PFSK-1 (cell line): Measurements from ENCODE around the gene ZC3H13.

Experiments
- FOXP2 ChIP-seq: optimal IDR thresholded peaks from 2 replicates; pipeline ENCODE3; 2011; ENCODE audit warnings: borderline replicate concordance, control low read depth, inconsistent platforms; ENCODE audit not compliant: insufficient read depth; ENCODE audit errors: extremely low read length, extremely low read depth
- POLR2AphosphoS5 ChIP-seq: IDR thresholded peaks from 2 replicates; pipeline ENCODE4 v1.6.1; 2012; ENCODE audit warnings: low read depth, mild to moderate bottlenecking, control low read depth, low read length, moderate library complexity
- TAF1 ChIP-seq: IDR thresholded peaks from 2 replicates; pipeline ENCODE4 v1.6.1; 2012; ENCODE audit warnings: low read length, control low read depth, borderline replicate concordance; ENCODE audit not compliant: insufficient read depth
- TF ChIP-seq, protein P1 (sequence below), 2 experiments: IDR thresholded peaks; 2 replicates each; pipeline versions ENCODE4 v1.6.1 to v1.8.0; 2011 to 2012; ENCODE audit warnings: low read depth in 2 of 2, low read length in 2 of 2, control low read depth in 1 of 2, inconsistent platforms in 1 of 2, mild to moderate bottlenecking in 1 of 2, moderate library complexity in 1 of 2; ENCODE audit not compliant: insufficient read depth in 1 of 2

DNA sequence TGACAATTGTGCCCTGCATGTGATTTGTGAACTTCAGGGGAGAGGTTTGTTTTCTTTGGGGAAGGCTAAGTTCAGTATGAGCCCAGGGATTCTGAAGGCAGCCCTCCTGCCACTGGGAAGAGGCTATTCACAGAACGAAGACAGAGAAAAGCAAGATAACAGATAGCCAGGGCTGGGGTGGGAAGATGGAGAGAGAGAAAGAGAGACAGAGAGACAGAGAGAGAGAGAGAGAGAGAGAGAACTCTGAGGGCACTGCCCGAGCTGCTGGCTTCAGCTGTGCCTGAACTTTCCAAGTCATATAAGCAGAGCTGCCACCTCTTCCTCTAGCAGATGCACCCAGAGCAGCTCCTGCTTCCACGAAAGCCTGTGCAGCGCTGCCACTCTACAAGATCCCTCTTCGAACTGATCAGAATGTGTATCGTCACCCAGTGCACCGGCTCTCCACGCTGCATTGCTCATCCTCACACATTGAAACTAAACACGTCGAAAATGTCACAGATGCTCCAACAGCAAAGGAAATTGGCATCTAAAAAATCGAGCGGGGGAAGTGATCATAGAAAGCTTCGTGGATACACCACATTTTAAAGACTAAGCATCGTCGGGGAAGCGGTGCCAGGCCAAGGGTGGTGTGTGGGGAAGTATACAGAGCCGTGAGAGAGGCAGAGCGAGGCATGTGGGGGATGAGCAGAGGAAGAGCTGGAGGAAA is 119.2 kb downstream of the ZC3H13 start:
- TF ChIP-seq TAF1 (no peak), POLR2AphosphoS5 (no peak), FOXP2 (no peak)
- TF ChIP-seq, protein P1, sequence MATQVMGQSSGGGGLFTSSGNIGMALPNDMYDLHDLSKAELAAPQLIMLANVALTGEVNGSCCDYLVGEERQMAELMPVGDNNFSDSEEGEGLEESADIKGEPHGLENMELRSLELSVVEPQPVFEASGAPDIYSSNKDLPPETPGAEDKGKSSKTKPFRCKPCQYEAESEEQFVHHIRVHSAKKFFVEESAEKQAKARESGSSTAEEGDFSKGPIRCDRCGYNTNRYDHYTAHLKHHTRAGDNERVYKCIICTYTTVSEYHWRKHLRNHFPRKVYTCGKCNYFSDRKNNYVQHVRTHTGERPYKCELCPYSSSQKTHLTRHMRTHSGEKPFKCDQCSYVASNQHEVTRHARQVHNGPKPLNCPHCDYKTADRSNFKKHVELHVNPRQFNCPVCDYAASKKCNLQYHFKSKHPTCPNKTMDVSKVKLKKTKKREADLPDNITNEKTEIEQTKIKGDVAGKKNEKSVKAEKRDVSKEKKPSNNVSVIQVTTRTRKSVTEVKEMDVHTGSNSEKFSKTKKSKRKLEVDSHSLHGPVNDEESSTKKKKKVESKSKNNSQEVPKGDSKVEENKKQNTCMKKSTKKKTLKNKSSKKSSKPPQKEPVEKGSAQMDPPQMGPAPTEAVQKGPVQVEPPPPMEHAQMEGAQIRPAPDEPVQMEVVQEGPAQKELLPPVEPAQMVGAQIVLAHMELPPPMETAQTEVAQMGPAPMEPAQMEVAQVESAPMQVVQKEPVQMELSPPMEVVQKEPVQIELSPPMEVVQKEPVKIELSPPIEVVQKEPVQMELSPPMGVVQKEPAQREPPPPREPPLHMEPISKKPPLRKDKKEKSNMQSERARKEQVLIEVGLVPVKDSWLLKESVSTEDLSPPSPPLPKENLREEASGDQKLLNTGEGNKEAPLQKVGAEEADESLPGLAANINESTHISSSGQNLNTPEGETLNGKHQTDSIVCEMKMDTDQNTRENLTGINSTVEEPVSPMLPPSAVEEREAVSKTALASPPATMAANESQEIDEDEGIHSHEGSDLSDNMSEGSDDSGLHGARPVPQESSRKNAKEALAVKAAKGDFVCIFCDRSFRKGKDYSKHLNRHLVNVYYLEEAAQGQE (IDR thresholded peaks at IDR 0.05; ENCODE audit: insufficient read depth in 1 of 2, low read depth in 2 of 2, low read length in 2 of 2) = no peak
